Memory B cell (primary cell): Measurements from ENCODE around the gene NECTIN1.

ENCODE experiments used
- ATAC-seq: fragments of 150-1000 bp; cut with Tn5 transposase; 2 replicates; pipeline ENCODE4 v1.10.0; 2021; ENCODE audit warnings: low read depth, mild to moderate bottlenecking, moderate library complexity
- DNase-seq, 2 donors: peaks; one replicate each; pipeline ENCODE4 v3.0.0; 2022; ENCODE audit warnings: low spot score in 2 of 2
- H3K27ac Mint-ChIP-seq: one replicate; pipeline ENCODE4 v1.8.0; 2022; ENCODE audit warnings: mild to moderate bottlenecking, moderate library complexity, mixed read lengths
- H3K27me3 Mint-ChIP-seq: one replicate; pipeline ENCODE4 v1.8.0; 2022; ENCODE audit warnings: mixed read lengths
- H3K36me3 Mint-ChIP-seq: one replicate; pipeline ENCODE4 v1.8.0; 2022; ENCODE audit warnings: mild to moderate bottlenecking, mixed read lengths
- H3K4me1 Mint-ChIP-seq: one replicate; pipeline ENCODE4 v1.8.0; 2022; ENCODE audit warnings: mixed read lengths
- H3K4me3 Mint-ChIP-seq: one replicate; pipeline ENCODE4 v1.8.0; 2022; ENCODE audit warnings: mild to moderate bottlenecking, moderate library complexity, mixed read lengths
- H3K9me3 Mint-ChIP-seq: one replicate; pipeline ENCODE4 v1.8.0; 2022; ENCODE audit warnings: mixed read lengths

NECTIN1 gene

GRCh38 chr11:119763071-119763728 lies 34.2 kb upstream of the NECTIN1 start:
- DNase-seq, result no peak
- H3K36me3 Mint-ChIP-seq, result no peaks in the 10 kb centered on the region
- no peak for ATAC-seq
- H3K27ac Mint-ChIP-seq, result no peak overlapping the region
- H3K27me3 Mint-ChIP-seq, result peaks cover 15% of the 10 kb centered on the region
- no peak overlapping the region for H3K4me3 Mint-ChIP-seq
- peaks cover 3% of the 10 kb centered on the region for H3K9me3 Mint-ChIP-seq
- H3K4me1 Mint-ChIP-seq, result no peaks in the 10 kb centered on the region

GRCh38 chr11:119759747-119760412 lies 30.9 kb upstream of the NECTIN1 start:
- no peaks in the 10 kb centered on the region for H3K4me1 Mint-ChIP-seq
- DNase-seq (no peak), ATAC-seq (no peak)
- no peak overlapping the region for H3K4me3 Mint-ChIP-seq
- H3K9me3 Mint-ChIP-seq, result no peaks in the 10 kb centered on the region
- H3K27me3 Mint-ChIP-seq, result peaks cover 14% of the 10 kb centered on the region
- no peaks in the 10 kb centered on the region for H3K36me3 Mint-ChIP-seq
- no peak overlapping the region for H3K27ac Mint-ChIP-seq

- no peaks in the 10 kb centered on the region for H3K4me1 Mint-ChIP-seq
- no peak overlapping the region for H3K27ac Mint-ChIP-seq
- DNase-seq, result no peak
- H3K27me3 Mint-ChIP-seq, result peaks cover 14% of the 10 kb centered on the region
- no peak for ATAC-seq
- no peaks in the 10 kb centered on the region for H3K9me3 Mint-ChIP-seq
- H3K36me3 Mint-ChIP-seq, result no peaks in the 10 kb centered on the region
- H3K4me3 Mint-ChIP-seq, result no peak overlapping the region
Measured at GRCh38 chr11:119759324-119759723, 30.3 kb upstream of the NECTIN1 start.

- no peak overlapping the region for H3K27ac Mint-ChIP-seq
- H3K4me3 Mint-ChIP-seq, result no peak overlapping the region
- DNase-seq (no peak), ATAC-seq (no peak)
- H3K27me3 Mint-ChIP-seq, result peaks cover 11% of the 10 kb centered on the region
- no peaks in the 10 kb centered on the region for H3K36me3 Mint-ChIP-seq
- H3K9me3 Mint-ChIP-seq, result no peaks in the 10 kb centered on the region
- no peaks in the 10 kb centered on the region for H3K4me1 Mint-ChIP-seq
Measured at GRCh38 chr11:119758291-119758690, 29.3 kb upstream of the NECTIN1 start.

DNA sequence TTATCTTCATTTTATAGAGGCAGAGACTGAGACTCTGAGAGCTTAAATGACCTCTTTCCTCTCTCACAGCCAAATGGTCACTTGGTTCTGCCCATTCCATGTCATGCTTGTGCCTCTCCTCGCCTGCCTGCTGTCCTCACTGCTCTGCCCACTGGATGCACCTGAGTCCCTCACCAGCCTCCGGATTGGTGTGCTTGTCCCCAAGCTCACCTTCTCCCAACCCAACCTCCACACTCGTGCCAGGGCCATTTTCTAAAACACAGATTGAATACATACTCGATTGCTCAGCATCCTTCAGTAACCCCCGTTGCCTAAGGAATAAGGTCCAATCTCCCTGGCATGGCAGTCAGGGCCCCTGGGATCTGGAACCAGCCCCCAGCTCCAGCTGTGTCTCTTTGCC lies 28.4 kb upstream of the NECTIN1 start:
- H3K4me1 Mint-ChIP-seq, result peaks cover 5% of the 10 kb centered on the region
- DNase-seq (no peak), ATAC-seq (no peak)
- no peak overlapping the region for H3K27ac Mint-ChIP-seq
- no peaks in the 10 kb centered on the region for H3K36me3 Mint-ChIP-seq
- peaks cover 6% of the 10 kb centered on the region for H3K27me3 Mint-ChIP-seq
- H3K9me3 Mint-ChIP-seq, result no peaks in the 10 kb centered on the region
- no peak overlapping the region for H3K4me3 Mint-ChIP-seq

DNA sequence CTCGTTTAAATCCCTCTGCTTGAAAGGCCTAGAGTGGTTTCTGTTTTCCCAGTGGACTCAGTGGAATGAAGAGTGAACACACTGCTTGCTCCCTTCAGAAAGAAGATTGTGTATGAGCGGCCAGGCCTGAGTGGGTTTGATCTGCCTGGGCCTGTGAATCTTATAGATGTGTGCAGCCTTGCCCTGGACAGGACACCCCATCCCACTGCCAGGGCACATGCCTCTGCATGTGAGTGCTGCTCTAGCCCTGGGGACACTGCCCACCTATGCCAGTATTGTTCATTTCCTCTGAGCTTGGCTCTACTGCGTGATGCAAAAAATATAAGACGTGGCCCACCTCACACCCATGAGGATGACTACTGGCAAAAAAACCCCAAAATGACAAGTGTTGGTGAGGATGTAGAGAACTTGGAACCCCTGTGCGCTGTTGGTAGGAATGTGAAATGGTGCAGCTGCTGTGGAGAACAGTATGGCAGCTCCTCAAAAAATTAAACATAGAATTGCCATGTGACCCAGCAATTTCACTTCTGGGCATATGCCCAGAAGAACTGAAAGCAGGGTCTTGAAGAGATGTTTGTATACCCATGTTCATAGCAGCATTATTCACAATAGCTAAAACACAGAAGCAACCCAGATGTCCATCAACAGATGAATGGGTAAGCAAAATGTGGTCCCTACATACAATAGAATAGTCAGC lies 27.3 kb upstream of the NECTIN1 start:
- no peaks in the 10 kb centered on the region for H3K36me3 Mint-ChIP-seq
- H3K27ac Mint-ChIP-seq, result peak overlapping the region; percentile 45
- ATAC-seq (no peak), DNase-seq (no peak)
- no peak overlapping the region for H3K4me3 Mint-ChIP-seq
- H3K9me3 Mint-ChIP-seq, result no peaks in the 10 kb centered on the region
- H3K27me3 Mint-ChIP-seq, result peaks cover 4% of the 10 kb centered on the region
- H3K4me1 Mint-ChIP-seq, result peaks cover 15% of the 10 kb centered on the region

DNA sequence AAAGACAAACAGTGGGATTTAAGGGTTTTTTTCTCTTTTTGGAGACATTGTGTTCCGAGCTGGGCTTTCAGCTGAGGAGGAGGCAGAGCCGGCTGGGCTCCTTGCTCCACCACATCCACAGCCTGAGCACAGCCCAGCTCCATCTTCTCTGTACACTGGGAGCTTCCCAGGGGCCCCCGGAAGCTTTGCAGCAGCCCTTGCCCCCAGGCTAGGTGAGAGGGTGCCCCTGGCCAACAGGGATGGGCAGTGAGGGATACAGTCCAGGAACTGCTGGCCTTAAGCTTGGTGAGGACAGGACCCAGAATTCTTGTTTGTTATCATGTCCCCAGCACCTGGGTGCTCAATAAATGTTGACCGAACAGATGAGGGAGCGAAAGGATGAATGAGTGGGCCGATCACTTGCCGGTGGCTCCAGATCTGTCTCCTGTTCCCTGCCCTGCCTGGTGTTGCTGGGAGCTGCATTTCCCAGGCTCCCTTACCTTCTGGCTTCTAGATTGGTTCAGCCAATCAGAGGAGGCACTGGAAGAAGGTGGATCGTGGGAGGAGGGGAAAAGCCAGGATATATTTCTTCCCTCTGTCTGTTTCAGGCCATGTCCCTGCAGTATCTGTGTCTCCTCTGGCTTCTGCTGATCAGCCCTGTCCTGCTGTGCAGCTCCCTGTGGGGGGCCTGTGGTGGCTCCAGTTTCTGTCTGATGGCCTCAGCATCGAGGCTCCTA lies 26.5 kb upstream of the NECTIN1 start:
- no peaks in the 10 kb centered on the region for H3K36me3 Mint-ChIP-seq
- no peak overlapping the region for H3K4me3 Mint-ChIP-seq
- H3K27ac Mint-ChIP-seq, result peak overlapping the region; percentile 45
- DNase-seq, result no peak
- H3K4me1 Mint-ChIP-seq, result peaks cover 15% of the 10 kb centered on the region
- no peaks in the 10 kb centered on the region for H3K9me3 Mint-ChIP-seq
- ATAC-seq, result no peak
- peaks cover 4% of the 10 kb centered on the region for H3K27me3 Mint-ChIP-seq

DNA sequence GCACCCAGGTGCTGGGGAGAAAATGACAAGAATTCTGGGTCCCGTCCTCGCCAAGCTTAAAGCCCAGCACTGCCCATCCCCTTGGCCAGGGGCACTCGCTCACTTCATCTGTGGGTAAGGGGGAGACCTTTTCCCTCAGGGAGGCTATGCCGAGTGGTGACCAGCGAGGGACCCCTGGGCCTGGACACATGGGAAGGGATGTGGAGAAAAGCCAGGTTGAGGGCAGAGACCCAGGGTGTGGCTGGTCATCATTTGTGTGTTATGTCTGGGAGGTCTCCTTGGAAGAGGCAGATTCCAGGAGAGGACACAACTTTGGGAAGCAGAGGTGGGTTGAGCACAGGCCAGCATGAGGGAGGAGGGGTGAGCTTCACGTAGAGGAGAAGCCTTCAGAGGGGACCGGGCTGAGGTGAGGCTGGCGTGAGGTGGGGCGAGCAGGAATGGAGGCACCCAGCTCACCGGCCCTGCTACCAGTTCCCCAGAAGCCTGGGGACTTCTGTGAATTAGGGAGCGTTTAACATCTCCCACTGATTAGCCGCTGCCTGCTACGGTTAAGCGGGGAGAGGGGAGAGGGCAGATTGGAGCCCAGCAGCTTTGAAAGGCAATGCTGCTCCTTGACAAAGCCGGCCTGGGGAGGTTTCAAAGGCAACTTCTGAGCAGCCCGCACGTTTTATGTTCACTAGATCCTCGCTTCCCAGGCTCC lies 25.8 kb upstream of the NECTIN1 start:
- ATAC-seq, result no peak

DNA sequence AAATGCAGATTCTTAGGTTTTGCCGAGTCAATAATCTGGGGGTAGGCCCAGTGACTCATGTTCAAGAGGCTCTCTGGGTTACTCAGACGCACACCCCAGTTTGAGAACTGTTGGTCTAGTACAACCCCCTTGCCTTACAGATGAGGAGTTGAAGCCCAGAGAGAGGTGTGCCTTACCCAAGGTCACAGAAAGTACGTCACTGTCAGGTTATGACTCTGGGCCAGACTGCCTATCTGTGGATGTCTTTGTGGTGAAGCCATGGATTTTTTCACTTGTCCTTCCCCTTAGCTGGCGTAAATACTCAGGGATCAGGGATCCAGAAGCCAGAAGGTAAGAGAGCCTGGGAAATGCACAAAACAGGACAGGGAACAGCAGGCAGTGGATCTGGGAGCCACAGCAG lies 25.2 kb upstream of the NECTIN1 start:
- Mint-ChIP-seq H3K27me3 (peaks cover 4% of the 10 kb centered on the region), H3K4me3 (no peak overlapping the region), H3K36me3 (no peaks in the 10 kb centered on the region), H3K27ac (peak overlapping the region; percentile 22), H3K9me3 (no peaks in the 10 kb centered on the region), H3K4me1 (peaks cover 15% of the 10 kb centered on the region)
- DNase-seq, result no peak
- no peak for ATAC-seq

More for the DNA sequence above, 25.8 kb upstream of the NECTIN1 start:
- Mint-ChIP-seq H3K27ac (peak overlapping the region; percentile 22), H3K4me1 (peaks cover 15% of the 10 kb centered on the region), H3K9me3 (no peaks in the 10 kb centered on the region), H3K27me3 (peaks cover 4% of the 10 kb centered on the region), H3K4me3 (no peak overlapping the region), H3K36me3 (no peaks in the 10 kb centered on the region)
- DNase-seq, result no peak

GRCh38 chr11:119752946-119753345 lies 23.9 kb upstream of the NECTIN1 start:
- no peak for ATAC-seq
- DNase-seq, result no peak
- peak overlapping the region; percentile 94 for H3K27ac Mint-ChIP-seq
- peaks cover 7% of the 10 kb centered on the region for H3K27me3 Mint-ChIP-seq
- H3K9me3 Mint-ChIP-seq, result no peaks in the 10 kb centered on the region
- no peak overlapping the region for H3K4me3 Mint-ChIP-seq
- peaks cover 15% of the 10 kb centered on the region for H3K4me1 Mint-ChIP-seq
- no peaks in the 10 kb centered on the region for H3K36me3 Mint-ChIP-seq

GRCh38 chr11:119752345-119752871 lies 23.4 kb upstream of the NECTIN1 start:
- Mint-ChIP-seq H3K36me3 (no peaks in the 10 kb centered on the region), H3K27me3 (peaks cover 7% of the 10 kb centered on the region), H3K27ac (peak overlapping the region; percentile 94), H3K4me1 (peaks cover 15% of the 10 kb centered on the region), H3K4me3 (no peak overlapping the region), H3K9me3 (no peaks in the 10 kb centered on the region)
- DNase-seq (peak in 1 of 2 donors; percentile 32), ATAC-seq (peak; percentile 53)

GRCh38 chr11:119750056-119750455 lies 21.1 kb upstream of the NECTIN1 start:
- H3K27me3 Mint-ChIP-seq, result peaks cover 13% of the 10 kb centered on the region
- H3K4me3 Mint-ChIP-seq, result no peak overlapping the region
- no peak overlapping the region for H3K27ac Mint-ChIP-seq
- DNase-seq (no peak), ATAC-seq (no peak)
- peaks cover 15% of the 10 kb centered on the region for H3K4me1 Mint-ChIP-seq
- no peaks in the 10 kb centered on the region for H3K9me3 Mint-ChIP-seq
- no peaks in the 10 kb centered on the region for H3K36me3 Mint-ChIP-seq

- H3K36me3 Mint-ChIP-seq, result no peaks in the 10 kb centered on the region
- H3K27ac Mint-ChIP-seq, result no peak overlapping the region
- H3K4me1 Mint-ChIP-seq, result peaks cover 15% of the 10 kb centered on the region
- peaks cover 18% of the 10 kb centered on the region for H3K27me3 Mint-ChIP-seq
- no peak overlapping the region for H3K4me3 Mint-ChIP-seq
- H3K9me3 Mint-ChIP-seq, result no peaks in the 10 kb centered on the region
- DNase-seq (no peak), ATAC-seq (no peak)
Measured at GRCh38 chr11:119749006-119749565, 20.1 kb upstream of the NECTIN1 start.
